Ishikawa (cell line): ENCODE results near the gene PURB.

Experiments
- CEBPB ChIP-seq: IDR thresholded peaks from 2 replicates; pipeline ENCODE4 v1.6.1; 2012
- CREB1 ChIP-seq: IDR thresholded peaks from 2 replicates; pipeline ENCODE4 v1.6.1; 2012; ENCODE audit warnings: low read depth
- EGR1 ChIP-seq: IDR thresholded peaks from 2 replicates; pipeline ENCODE4 v1.6.1; 2012
- EP300 ChIP-seq: IDR thresholded peaks from 2 replicates; pipeline ENCODE4 v1.6.1; 2012; ENCODE audit warnings: borderline replicate concordance
- FOXM1 ChIP-seq: IDR thresholded peaks from 2 replicates; pipeline ENCODE4 v1.6.1; 2012; ENCODE audit warnings: low read depth, borderline replicate concordance
- MAX ChIP-seq: IDR thresholded peaks from 2 replicates; pipeline ENCODE4 v1.6.1; 2012
- NFIC ChIP-seq: IDR thresholded peaks from 2 replicates; pipeline ENCODE4 v1.6.1; 2012
- RAD21 ChIP-seq: IDR thresholded peaks from 2 replicates; pipeline ENCODE4 v1.6.1; 2012; ENCODE audit warnings: low read depth
- TAF1 ChIP-seq: IDR thresholded peaks from 2 replicates; pipeline ENCODE4 v1.6.1; 2012; ENCODE audit warnings: low read depth, mild to moderate bottlenecking
- TCF12 ChIP-seq: IDR thresholded peaks from 2 replicates; pipeline ENCODE4 v1.6.1; 2012; ENCODE audit warnings: low read depth
- TEAD4 ChIP-seq: IDR thresholded peaks from 2 replicates; pipeline ENCODE4 v1.6.1; 2012
- YY1 ChIP-seq: IDR thresholded peaks from 2 replicates; pipeline ENCODE4 v1.6.1; 2012; ENCODE audit warnings: low read depth
- ZBTB7A ChIP-seq: IDR thresholded peaks from 2 replicates; pipeline ENCODE4 v1.6.1; 2012; ENCODE audit warnings: low read depth
- TF ChIP-seq, protein P1 (sequence below): IDR thresholded peaks from 2 replicates; pipeline ENCODE4 v1.6.1; 2012; ENCODE audit warnings: low read depth, mild to moderate bottlenecking
- TF ChIP-seq, protein P2 (sequence below): IDR thresholded peaks from 2 replicates; pipeline ENCODE4 v1.6.1; 2012

Gene PURB

GRCh38 chr7:44897309-44897708, 12.0 kb upstream of the PURB start:
- TF ChIP-seq FOXM1: no peak
- TF ChIP-seq RAD21: no peak
- no peak for TF ChIP-seq EP300
- TF ChIP-seq CEBPB: no peak
- TF ChIP-seq TAF1: no peak
- TF ChIP-seq YY1: no peak
- TF ChIP-seq MAX: no peak
- TF ChIP-seq, protein P1, sequence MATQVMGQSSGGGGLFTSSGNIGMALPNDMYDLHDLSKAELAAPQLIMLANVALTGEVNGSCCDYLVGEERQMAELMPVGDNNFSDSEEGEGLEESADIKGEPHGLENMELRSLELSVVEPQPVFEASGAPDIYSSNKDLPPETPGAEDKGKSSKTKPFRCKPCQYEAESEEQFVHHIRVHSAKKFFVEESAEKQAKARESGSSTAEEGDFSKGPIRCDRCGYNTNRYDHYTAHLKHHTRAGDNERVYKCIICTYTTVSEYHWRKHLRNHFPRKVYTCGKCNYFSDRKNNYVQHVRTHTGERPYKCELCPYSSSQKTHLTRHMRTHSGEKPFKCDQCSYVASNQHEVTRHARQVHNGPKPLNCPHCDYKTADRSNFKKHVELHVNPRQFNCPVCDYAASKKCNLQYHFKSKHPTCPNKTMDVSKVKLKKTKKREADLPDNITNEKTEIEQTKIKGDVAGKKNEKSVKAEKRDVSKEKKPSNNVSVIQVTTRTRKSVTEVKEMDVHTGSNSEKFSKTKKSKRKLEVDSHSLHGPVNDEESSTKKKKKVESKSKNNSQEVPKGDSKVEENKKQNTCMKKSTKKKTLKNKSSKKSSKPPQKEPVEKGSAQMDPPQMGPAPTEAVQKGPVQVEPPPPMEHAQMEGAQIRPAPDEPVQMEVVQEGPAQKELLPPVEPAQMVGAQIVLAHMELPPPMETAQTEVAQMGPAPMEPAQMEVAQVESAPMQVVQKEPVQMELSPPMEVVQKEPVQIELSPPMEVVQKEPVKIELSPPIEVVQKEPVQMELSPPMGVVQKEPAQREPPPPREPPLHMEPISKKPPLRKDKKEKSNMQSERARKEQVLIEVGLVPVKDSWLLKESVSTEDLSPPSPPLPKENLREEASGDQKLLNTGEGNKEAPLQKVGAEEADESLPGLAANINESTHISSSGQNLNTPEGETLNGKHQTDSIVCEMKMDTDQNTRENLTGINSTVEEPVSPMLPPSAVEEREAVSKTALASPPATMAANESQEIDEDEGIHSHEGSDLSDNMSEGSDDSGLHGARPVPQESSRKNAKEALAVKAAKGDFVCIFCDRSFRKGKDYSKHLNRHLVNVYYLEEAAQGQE: no peak
- TF ChIP-seq EGR1: no peak
- TF ChIP-seq CREB1: no peak
- TF ChIP-seq TEAD4: no peak
- TF ChIP-seq ZBTB7A: no peak
- no peak for TF ChIP-seq NFIC
- TF ChIP-seq TCF12: no peak
- TF ChIP-seq, protein P2, sequence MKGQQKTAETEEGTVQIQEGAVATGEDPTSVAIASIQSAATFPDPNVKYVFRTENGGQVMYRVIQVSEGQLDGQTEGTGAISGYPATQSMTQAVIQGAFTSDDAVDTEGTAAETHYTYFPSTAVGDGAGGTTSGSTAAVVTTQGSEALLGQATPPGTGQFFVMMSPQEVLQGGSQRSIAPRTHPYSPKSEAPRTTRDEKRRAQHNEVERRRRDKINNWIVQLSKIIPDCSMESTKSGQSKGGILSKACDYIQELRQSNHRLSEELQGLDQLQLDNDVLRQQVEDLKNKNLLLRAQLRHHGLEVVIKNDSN: no peak

- TF ChIP-seq CEBPB (no peak), YY1 (no peak), TEAD4 (no peak), RAD21 (no peak), MAX (no peak), TCF12 (no peak), NFIC (no peak), TAF1 (no peak), ZBTB7A (no peak), EP300 (no peak), CREB1 (no peak), EGR1 (no peak), FOXM1 (no peak)
- TF ChIP-seq, protein P1: no peak
- TF ChIP-seq, protein P2: no peak
Measured at GRCh38 chr7:44894888-44895580, 9.7 kb upstream of the PURB start.

DNA sequence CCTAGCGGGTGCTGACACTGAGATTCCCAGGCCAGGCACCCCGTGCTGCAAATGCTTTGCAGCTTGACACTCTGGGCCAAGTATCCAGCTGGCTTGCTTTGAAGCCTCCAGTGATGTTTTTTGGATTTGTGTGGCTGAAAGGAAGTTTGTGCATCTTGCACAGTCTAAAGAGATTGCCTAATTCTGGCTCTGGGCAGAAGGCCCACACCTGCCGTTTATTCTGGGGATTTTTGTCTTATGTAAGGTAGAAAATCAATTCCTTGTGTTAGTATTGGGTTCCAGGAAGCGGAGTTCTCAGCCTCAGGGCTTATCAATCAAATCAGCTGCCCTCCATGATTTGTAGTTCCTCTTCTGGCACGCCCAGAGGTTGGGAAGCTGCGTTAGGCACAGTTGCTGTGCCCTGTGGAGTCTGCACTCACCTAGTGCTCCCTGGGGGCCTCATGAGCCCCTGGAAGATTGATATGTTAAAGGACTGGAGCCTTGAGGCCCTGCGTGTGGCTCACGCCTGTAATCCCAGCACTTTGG, 8.4 kb upstream of the PURB start:
- no peak for TF ChIP-seq FOXM1
- TF ChIP-seq CREB1: no peak
- TF ChIP-seq TAF1: no peak
- TF ChIP-seq ZBTB7A: no peak
- TF ChIP-seq TCF12: no peak
- no peak for TF ChIP-seq RAD21
- no peak for TF ChIP-seq NFIC
- TF ChIP-seq MAX: no peak
- no peak for TF ChIP-seq CEBPB
- TF ChIP-seq, protein P1: no peak
- no peak for TF ChIP-seq EGR1
- no peak for TF ChIP-seq TEAD4
- TF ChIP-seq, protein P2: no peak
- no peak for TF ChIP-seq EP300
- no peak for TF ChIP-seq YY1
